H9 (cell line): ENCODE measurements around the gene CD79A. TPM values are rescaled to one million over a fixed set of nuclear protein-coding genes. Genes with fewer than 3 reads are reported as not detected.

Experiments
- DNase-seq: peaks from one replicate; pipeline ENCODE4 v3.0.0-alpha.2; 2017
- H2AFZ ChIP-seq: one replicate; pipeline ENCODE4 v1.6.1; 2013; ENCODE audit warnings: mild to moderate bottlenecking, low read length, control low read depth, moderate library complexity
- H2AK5ac ChIP-seq: 2 replicates; pipeline ENCODE4 v1.6.1; 2013; ENCODE audit warnings: low read length, control low read depth, mixed read lengths; ENCODE audit not compliant: insufficient read length
- H2BK120ac ChIP-seq: one replicate; pipeline ENCODE4 v1.6.1; 2013; ENCODE audit warnings: low read depth, mild to moderate bottlenecking, low read length, control low read depth, inconsistent platforms; ENCODE audit not compliant: poor library complexity, severe bottlenecking
- H2BK12ac ChIP-seq: 2 replicates; pipeline ENCODE4 v1.6.1; 2013; ENCODE audit warnings: low read length, control low read depth, mixed read lengths, low read depth; ENCODE audit not compliant: insufficient read length
- H2BK15ac ChIP-seq: 2 replicates; pipeline ENCODE4 v1.6.1; 2013; ENCODE audit warnings: low read depth, low read length, control low read depth
- H2BK20ac ChIP-seq: one replicate; pipeline ENCODE4 v1.6.1; 2013; ENCODE audit warnings: low read depth, mild to moderate bottlenecking, low read length, control low read depth, inconsistent platforms; ENCODE audit not compliant: poor library complexity, severe bottlenecking
- H2BK5ac ChIP-seq: 2 replicates; pipeline ENCODE4 v1.6.1; 2013; ENCODE audit warnings: low read length, control low read depth, mixed read lengths; ENCODE audit not compliant: insufficient read length
- H3K14ac ChIP-seq: 2 replicates; pipeline ENCODE4 v1.6.1; 2013; ENCODE audit warnings: low read length, control low read depth; ENCODE audit not compliant: insufficient read depth
- H3K18ac ChIP-seq: 2 replicates; pipeline ENCODE4 v1.6.1; 2013; ENCODE audit warnings: low read depth, mild to moderate bottlenecking, mixed read lengths, low read length, control low read depth; ENCODE audit not compliant: insufficient read length
- H3K23ac ChIP-seq: 2 replicates; pipeline ENCODE4 v1.6.1; 2013; ENCODE audit warnings: low read length, control low read depth, mixed read lengths, low read depth; ENCODE audit not compliant: insufficient read length
- H3K23me2 ChIP-seq: 2 replicates; pipeline ENCODE4 v1.6.1; 2013; ENCODE audit warnings: low read depth, mild to moderate bottlenecking, mixed read lengths, low read length, control low read depth; ENCODE audit not compliant: insufficient read length, poor library complexity, severe bottlenecking
- H3K27ac ChIP-seq: 2 replicates; pipeline ENCODE4 v1.5.1; 2013; ENCODE audit warnings: low read length, control low read depth, mixed read lengths, low read depth; ENCODE audit not compliant: insufficient read length
- H3K27me3 ChIP-seq: 2 replicates; pipeline ENCODE4 v1.6.1; 2013; ENCODE audit warnings: low read length, control low read depth, inconsistent platforms; ENCODE audit not compliant: insufficient read depth
- H3K4ac ChIP-seq: 2 replicates; pipeline ENCODE4 v1.6.1; 2013; ENCODE audit warnings: low read depth, mild to moderate bottlenecking, control low read depth, inconsistent platforms, low read length, moderate library complexity
- H3K4me1 ChIP-seq: 2 replicates; pipeline ENCODE4 v1.6.1; 2013; ENCODE audit warnings: low read length, control low read depth, inconsistent platforms; ENCODE audit not compliant: insufficient read depth
- H3K4me2 ChIP-seq: 2 replicates; pipeline ENCODE4 v1.6.1; 2013; ENCODE audit warnings: low read length, control low read depth, mixed read lengths; ENCODE audit not compliant: insufficient read length, insufficient read depth
- H3K56ac ChIP-seq: 2 replicates; pipeline ENCODE4 v1.6.1; 2013; ENCODE audit warnings: low read depth, mild to moderate bottlenecking, mixed read lengths, low read length, control low read depth; ENCODE audit not compliant: insufficient read length
- H3K79me1 ChIP-seq: 2 replicates; pipeline ENCODE4 v1.6.1; 2013; ENCODE audit warnings: low read depth, mild to moderate bottlenecking, moderate library complexity, low read length, control low read depth, inconsistent platforms; ENCODE audit not compliant: insufficient read depth, poor library complexity, severe bottlenecking
- H3K79me2 ChIP-seq: 2 replicates; pipeline ENCODE4 v1.6.1; 2013; ENCODE audit warnings: low read length, control low read depth, inconsistent platforms; ENCODE audit not compliant: insufficient read depth
- H3K9ac ChIP-seq: 2 replicates; pipeline ENCODE4 v1.6.1; 2013; ENCODE audit warnings: low read length, control low read depth, mixed read lengths; ENCODE audit not compliant: insufficient read length; ENCODE audit errors: extremely low read depth
- H3K9me3 ChIP-seq: one replicate; pipeline ENCODE4 v1.6.1; 2013; ENCODE audit warnings: low read depth, low read length, inconsistent platforms; ENCODE audit not compliant: control insufficient read depth
- H3T11ph ChIP-seq: one replicate; pipeline ENCODE4 v1.6.1; 2013; ENCODE audit warnings: mild to moderate bottlenecking, low read length, control low read depth, inconsistent platforms
- H4K20me1 ChIP-seq: one replicate; pipeline ENCODE4 v1.6.1; 2013; ENCODE audit not compliant: control insufficient read depth, insufficient read length, insufficient read depth
- H4K5ac ChIP-seq: 2 replicates; pipeline ENCODE4 v1.6.1; 2013; ENCODE audit warnings: low read depth, mild to moderate bottlenecking, mixed read lengths, low read length, control low read depth; ENCODE audit not compliant: insufficient read length
- H4K8ac ChIP-seq: replicated peaks from 2 replicates; pipeline ENCODE4 v1.6.1; 2013; ENCODE audit warnings: low read length, control low read depth, mixed read lengths, low read depth; ENCODE audit not compliant: insufficient read length
- H4K91ac ChIP-seq: 2 replicates; pipeline ENCODE4 v1.6.1; 2013; ENCODE audit warnings: low read depth, mild to moderate bottlenecking, moderate library complexity, mixed read lengths, low read length, control low read depth; ENCODE audit not compliant: insufficient read length
- H3K27ac Mint-ChIP-seq, 3 experiments: 2 replicates in 2 of 3; 3 replicates in 1 of 3; pipeline ENCODE4 v1.8.0; 2020 to 2021; ENCODE audit warnings: mixed read lengths in 3 of 3, mild to moderate bottlenecking in 1 of 3, moderate library complexity in 1 of 3
- H3K27me3 Mint-ChIP-seq: 2 replicates; pipeline ENCODE4 v1.8.0; 2021; ENCODE audit warnings: low read depth, mild to moderate bottlenecking, moderate library complexity, mixed read lengths
- H3K36me3 Mint-ChIP-seq, 3 experiments: 2 replicates in 2 of 3; 3 replicates in 1 of 3; pipeline ENCODE4 v1.8.0; 2020 to 2021; ENCODE audit warnings: low read depth in 3 of 3, mixed read lengths in 3 of 3; ENCODE audit not compliant: insufficient read depth in 1 of 3
- H3K4me1 Mint-ChIP-seq, 2 experiments: 2 replicates each; pipeline ENCODE4 v1.8.0; 2020; ENCODE audit warnings: mixed read lengths in 2 of 2
- H3K4me3 Mint-ChIP-seq, 2 experiments: 2 replicates in 1 of 2; 3 replicates in 1 of 2; pipeline ENCODE4 v1.8.0; 2020 to 2021; ENCODE audit warnings: mild to moderate bottlenecking in 2 of 2, mixed read lengths in 2 of 2, moderate library complexity in 1 of 2
- H3K9me3 Mint-ChIP-seq, 2 experiments: 2 replicates in 1 of 2; 3 replicates in 1 of 2; pipeline ENCODE4 v1.8.0; 2020; ENCODE audit warnings: mild to moderate bottlenecking in 2 of 2, mixed read lengths in 2 of 2, moderate library complexity in 1 of 2
- CTCF ChIP-seq: fragments of 200-600 bp; sonication (generic); conservative IDR thresholded peaks from 3 replicates; pipeline ENCODE4 v1.8.0; 2021; ENCODE audit warnings: antibody characterized with exemption, mild to moderate bottlenecking
- WGBS: extraction: QIAGEN DNeasy Blood & Tissue Kit; methylation state at CpG from one replicate; pipeline ENCODE4 v1.1.7; 2013; ENCODE audit warnings: missing lambda C conversion rate, low lambda C conversion rate, mixed read lengths; ENCODE audit not compliant: insufficient read length; ENCODE audit errors: extremely low coverage; 5-methylcytosine and 5-hydroxymethylcytosine counted together
- total RNA-seq: library from RNA; stranded (reverse); gene quantifications from 2 replicates; pipeline ENCODE4 v1.2.1, GENCODE V29; 2021

The CD79A gene
- total RNA-seq, 1 experiment from 2014 or later: 0.22 TPM

DNA sequence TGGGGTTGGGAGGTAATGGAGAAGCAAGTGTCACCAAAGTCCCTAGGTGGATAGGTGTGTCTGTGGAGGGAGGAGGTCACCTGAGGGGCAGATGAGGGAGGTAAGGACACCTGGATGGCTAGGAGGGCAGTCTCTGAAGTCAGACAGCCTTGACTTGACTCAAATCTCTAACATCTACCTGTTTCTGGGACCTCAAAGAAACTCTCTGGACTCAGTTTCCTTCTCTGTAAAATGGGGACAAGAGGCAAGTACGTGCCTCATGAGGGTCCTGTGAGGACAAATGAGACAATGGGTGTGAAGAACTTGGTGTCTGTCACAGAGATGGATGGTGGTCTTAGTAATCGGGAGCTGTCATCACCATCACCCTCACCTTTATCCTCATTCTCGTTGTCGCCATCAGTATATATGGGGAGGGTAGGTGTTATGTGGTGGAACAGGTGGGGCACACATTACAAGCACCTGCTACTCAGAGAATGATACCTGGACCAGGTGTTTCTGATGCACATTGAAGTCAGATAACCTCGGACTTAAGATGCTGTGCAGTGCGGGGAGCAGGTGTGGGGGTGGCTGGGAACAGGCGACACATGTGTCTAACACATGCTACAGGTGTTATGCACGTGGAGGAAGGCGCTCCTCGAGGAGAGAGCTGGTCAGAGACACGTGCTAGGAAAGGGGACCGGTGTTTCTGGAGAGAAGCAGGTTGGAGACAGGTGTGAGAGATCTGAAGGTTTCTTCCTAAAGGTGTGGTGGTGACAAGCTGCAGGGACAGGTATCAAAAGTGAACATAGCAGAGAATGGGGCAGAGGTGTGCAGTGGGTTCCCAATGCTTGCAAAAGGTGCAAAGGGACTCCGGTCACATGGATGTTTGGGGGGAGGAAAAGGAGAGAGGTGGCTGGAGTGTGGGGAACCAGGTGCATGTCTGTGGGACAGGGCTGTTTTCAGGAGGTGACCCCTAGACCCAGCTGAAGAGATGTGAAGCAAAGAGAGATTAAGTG, 47.4 kb downstream of the CD79A start:
- H3K4me1 ChIP-seq: peaks cover 5% of the 10 kb centered on the region; the same call in 1 of the 2 replicates
- H2AK5ac ChIP-seq: no peak overlapping the region
- no peaks in the 10 kb centered on the region for H3K79me1 ChIP-seq
- peaks cover 2% of the 10 kb centered on the region for H3K23me2 ChIP-seq
- no peak overlapping the region for H2BK12ac ChIP-seq
- H4K8ac ChIP-seq: no peak overlapping the region
- WGBS: no CpG with 5 or more reads among the region's 13 CpGs
- no peak overlapping the region for H2BK120ac ChIP-seq
- H4K91ac ChIP-seq: no peak overlapping the region
- H2BK5ac ChIP-seq: no peak overlapping the region
- no peak overlapping the region for H2AFZ ChIP-seq
- DNase-seq: no peak
- H4K5ac ChIP-seq: no peak overlapping the region
- H3K14ac ChIP-seq: no peak overlapping the region
- H3K9ac ChIP-seq: no peak overlapping the region
- H3K56ac ChIP-seq: no peak overlapping the region
- no peaks in the 10 kb centered on the region for H3K79me2 ChIP-seq
- H2BK20ac ChIP-seq: no peak overlapping the region
- H3K23ac ChIP-seq: no peak overlapping the region
- peaks cover 7 to 25% of the 10 kb centered on the region in 2 experiments for H3K4me1 Mint-ChIP-seq
- peaks cover 0 to 3% of the 10 kb centered on the region in 2 experiments; a peak in 3 of 5 replicates for H3K9me3 Mint-ChIP-seq
- no peak for TF ChIP-seq CTCF
- H3K27ac Mint-ChIP-seq: no peak overlapping the region
- H3T11ph ChIP-seq: no peak overlapping the region
- H3K18ac ChIP-seq: no peak overlapping the region
- no peak overlapping the region for H3K4me2 ChIP-seq
- no peaks in the 10 kb centered on the region for H3K9me3 ChIP-seq
- peaks cover 2% of the 10 kb centered on the region for H4K20me1 ChIP-seq
- H3K4me3 Mint-ChIP-seq: no peak overlapping the region
- H3K36me3 Mint-ChIP-seq: no peaks in the 10 kb centered on the region
- H2BK15ac ChIP-seq: no peak overlapping the region
- H3K27me3 ChIP-seq: peaks cover 91% of the 10 kb centered on the region
- peaks cover 16% of the 10 kb centered on the region for H3K27me3 Mint-ChIP-seq
- H3K27ac ChIP-seq: no peak overlapping the region
- no peak overlapping the region for H3K4ac ChIP-seq
